Activated T-cell treated with anti-CD3 and anti-CD28 coated beads, Interleukin-2, amount 50 U/mL, for 4 hours (primary cell): Measurements from ENCODE around the gene TSTD2. TPM values are rescaled to one million over a fixed set of nuclear protein-coding genes. Genes with fewer than 3 reads are reported as not detected.

Experiments used
- ATAC-seq, 2 donors: fragments of 200-7000 bp; cut with Tn5 transposase; one replicate each; pipeline ENCODE4 v1.10.0; 2021
- DNase-seq: peaks from one replicate; pipeline ENCODE4 v3.0.0-alpha.2; 2020
- H3K27me3 Mint-ChIP-seq: one replicate; pipeline ENCODE4 v1.8.0; 2021; ENCODE audit warnings: low read depth, mixed read lengths
- H3K36me3 Mint-ChIP-seq: one replicate; pipeline ENCODE4 v1.8.0; 2022; ENCODE audit warnings: mixed read lengths; ENCODE audit not compliant: insufficient read depth
- H3K4me1 Mint-ChIP-seq: one replicate; pipeline ENCODE4 v1.8.0; 2021; ENCODE audit warnings: low read depth, mixed read lengths
- H3K4me3 Mint-ChIP-seq: one replicate; pipeline ENCODE4 v1.8.0; 2021; ENCODE audit warnings: mild to moderate bottlenecking, moderate library complexity, mixed read lengths
- H3K9me3 Mint-ChIP-seq: one replicate; pipeline ENCODE4 v1.8.0; 2021; ENCODE audit warnings: mixed read lengths
- total RNA-seq, 3 donors: library from RNA; stranded (reverse); gene quantifications; one replicate each; pipeline ENCODE4 v1.2.1, GENCODE V29; 2021

The TSTD2 gene
- total RNA-seq, 3 donors from 2014 or later = 12.8 to 15.1 (median 14.7) TPM

GRCh38 chr9:97556721-97557605 lies 76.2 kb downstream of the TSTD2 start:
- no peak for ATAC-seq
- DNase-seq = no peak
- peaks cover 44% of the 10 kb centered on the region for H3K27me3 Mint-ChIP-seq
- H3K36me3 Mint-ChIP-seq = no peaks in the 10 kb centered on the region
- H3K9me3 Mint-ChIP-seq = no peaks in the 10 kb centered on the region
- H3K4me3 Mint-ChIP-seq = no peak overlapping the region
- H3K4me1 Mint-ChIP-seq = peaks cover 9% of the 10 kb centered on the region

- no peak for DNase-seq
- Mint-ChIP-seq H3K9me3 (no peaks in the 10 kb centered on the region), H3K27me3 (peaks cover 41% of the 10 kb centered on the region), H3K4me1 (peaks cover 9% of the 10 kb centered on the region), H3K4me3 (no peak overlapping the region), H3K36me3 (no peaks in the 10 kb centered on the region)
- ATAC-seq = no peak
Measured at GRCh38 chr9:97556036-97556720, 77.0 kb downstream of the TSTD2 start.

- ATAC-seq = no peak
- peaks cover 9% of the 10 kb centered on the region for H3K4me1 Mint-ChIP-seq
- peaks cover 41% of the 10 kb centered on the region for H3K27me3 Mint-ChIP-seq
- no peak overlapping the region for H3K4me3 Mint-ChIP-seq
- no peak for DNase-seq
- no peaks in the 10 kb centered on the region for H3K9me3 Mint-ChIP-seq
- no peaks in the 10 kb centered on the region for H3K36me3 Mint-ChIP-seq
Measured at GRCh38 chr9:97555164-97555563, 78.0 kb downstream of the TSTD2 start.

GRCh38 chr9:97554566-97555075 lies 78.5 kb downstream of the TSTD2 start:
- Mint-ChIP-seq H3K27me3 (peaks cover 36% of the 10 kb centered on the region), H3K4me3 (no peak overlapping the region), H3K36me3 (no peaks in the 10 kb centered on the region), H3K4me1 (peaks cover 6% of the 10 kb centered on the region), H3K9me3 (no peaks in the 10 kb centered on the region)
- ATAC-seq = no peak
- DNase-seq = no peak

- peaks cover 32% of the 10 kb centered on the region for H3K27me3 Mint-ChIP-seq
- ATAC-seq (no peak), DNase-seq (no peak)
- H3K9me3 Mint-ChIP-seq = no peaks in the 10 kb centered on the region
- no peaks in the 10 kb centered on the region for H3K36me3 Mint-ChIP-seq
- H3K4me3 Mint-ChIP-seq = no peak overlapping the region
- H3K4me1 Mint-ChIP-seq = peaks cover 2% of the 10 kb centered on the region
Measured at GRCh38 chr9:97553841-97554240, 79.3 kb downstream of the TSTD2 start.

- ATAC-seq = no peak
- Mint-ChIP-seq H3K36me3 (no peaks in the 10 kb centered on the region), H3K9me3 (no peaks in the 10 kb centered on the region), H3K4me1 (no peaks in the 10 kb centered on the region), H3K4me3 (no peak overlapping the region), H3K27me3 (peaks cover 31% of the 10 kb centered on the region)
- no peak for DNase-seq
Measured at GRCh38 chr9:97553141-97553540, 80.0 kb downstream of the TSTD2 start.

GRCh38 chr9:97551308-97551707 lies 81.9 kb downstream of the TSTD2 start:
- DNase-seq (no peak), ATAC-seq (no peak)
- Mint-ChIP-seq H3K4me3 (no peak overlapping the region), H3K9me3 (no peaks in the 10 kb centered on the region), H3K27me3 (peaks cover 24% of the 10 kb centered on the region), H3K4me1 (no peaks in the 10 kb centered on the region), H3K36me3 (no peaks in the 10 kb centered on the region)

- no peak for DNase-seq
- H3K9me3 Mint-ChIP-seq = no peaks in the 10 kb centered on the region
- ATAC-seq = no peak
Measured at GRCh38 chr9:97550386-97550785, 82.8 kb downstream of the TSTD2 start.

More at GRCh38 chr9:97550386-97550785, 82.8 kb downstream of the TSTD2 start:
- H3K36me3 Mint-ChIP-seq = no peaks in the 10 kb centered on the region
- peaks cover 19% of the 10 kb centered on the region for H3K27me3 Mint-ChIP-seq
- no peaks in the 10 kb centered on the region for H3K4me1 Mint-ChIP-seq
- H3K4me3 Mint-ChIP-seq = no peak overlapping the region

Other genes with a start within 250 kb of the TSTD2 start
- gene TDRD7, start 221.3 kb downstream of the TSTD2 start, total RNA-seq = 1 to 10 TPM; 2.7 to 4.1 (median 2.8) TPM
- 1 to 10 TPM in 1 of 3 donors, under 1 TPM in 2; 0.71 to 1.2 (median 0.96) TPM for gene TMOD1, start 131.7 kb downstream of the TSTD2 start, total RNA-seq
- gene NCBP1, start 453 bp upstream of the TSTD2 start, total RNA-seq = 10 to 100 TPM; 48.1 to 50.9 (median 48.1) TPM
- 10 to 100 TPM; 11.3 to 12.6 (median 11.4) TPM for gene XPA, start 64.0 kb upstream of the TSTD2 start, total RNA-seq
- not detected for gene FOXE1, start 219.9 kb upstream of the TSTD2 start, total RNA-seq